Keratinocyte (primary cell): Measurements from ENCODE around the gene CFAP298.
A peak's percentile ranks its signal among the peaks of the same experiment; 100 is the strongest.

Source experiments
- CTCF ChIP-seq, 3 experiments: IDR thresholded peaks in 1 of 3; conservative IDR thresholded peaks in 1 of 3; optimal IDR thresholded peaks in 1 of 3; 2 replicates in 2 of 3; 3 replicates in 1 of 3; pipeline versions ENCODE3 to v1.5.1; 2011; ENCODE audit warnings: low read length in 3 of 3, mild to moderate bottlenecking in 3 of 3, moderate library complexity in 2 of 3, control low read depth in 1 of 3, inconsistent platforms in 1 of 3; ENCODE audit not compliant: insufficient read depth in 2 of 3; ENCODE audit errors: extremely low read depth in 1 of 3
- EZH2 ChIP-seq: IDR thresholded peaks from one replicate; pipeline ENCODE4 v1.6.1; 2012; ENCODE audit warnings: inconsistent platforms, mild to moderate bottlenecking, low read length, moderate library complexity

DNA sequence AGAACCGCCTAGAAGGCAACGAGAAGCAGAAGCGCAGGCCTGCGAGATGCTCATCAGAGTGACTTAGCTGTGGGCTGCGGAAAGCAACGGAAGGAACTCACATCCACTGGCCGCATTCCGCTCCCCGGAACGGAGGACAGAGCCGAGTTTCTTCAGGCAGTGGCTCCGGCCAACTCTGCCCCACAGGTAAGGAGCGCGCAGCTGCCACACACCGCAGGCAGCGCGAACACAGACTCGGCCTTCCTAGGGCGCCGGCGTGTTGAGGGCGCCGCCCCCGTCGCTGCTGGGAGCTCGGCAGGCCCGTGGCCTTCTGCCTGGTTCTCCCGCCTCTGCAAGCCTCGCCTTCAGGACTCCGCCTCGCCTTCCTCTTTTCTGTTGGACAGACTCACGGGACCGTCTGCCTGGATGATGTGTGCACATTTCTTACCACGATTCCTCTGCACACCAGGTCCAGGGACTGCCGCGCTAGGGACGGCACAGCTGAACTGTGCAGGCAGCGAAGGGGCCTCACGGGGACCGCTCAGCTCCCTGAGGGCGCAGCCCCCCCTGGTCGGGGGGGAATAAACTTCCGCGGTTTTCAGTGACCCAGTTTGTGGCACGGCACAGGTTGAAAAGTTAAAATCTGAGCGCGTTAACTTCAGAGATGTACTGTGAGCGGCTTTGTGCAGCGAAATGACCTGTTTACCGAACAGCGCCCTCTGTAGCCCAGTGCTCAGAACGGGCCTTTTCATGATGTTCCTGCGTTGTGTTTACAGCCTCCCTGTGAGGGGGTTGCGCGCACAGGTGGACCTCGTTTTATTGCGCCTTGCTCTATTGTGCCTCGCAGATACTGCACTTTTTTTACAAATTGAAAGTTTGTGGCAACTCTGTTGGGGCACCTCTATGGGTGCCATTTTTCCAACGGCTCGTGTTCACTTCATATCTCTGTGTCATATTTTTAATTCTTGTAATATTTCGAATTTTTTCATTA, 42.6 kb downstream of the CFAP298 start:
- TF ChIP-seq CTCF (optimal IDR thresholded peaks at IDR 0.05 in 1 of 3, IDR thresholded peaks at IDR 0.05 in 1 of 3, conservative IDR thresholded peaks at IDR 0.05 in 1 of 3; ENCODE audit: extremely low read depth in 1 of 3, insufficient read depth in 2 of 3, low read length in 3 of 3), result peak; percentile 90 to 94 (median 91)
- peak; percentile 32 for TF ChIP-seq EZH2
